HG03280 (cell line): ENCODE results near the gene MOGAT3.
"Not testable (repeated sequence)": the region's sequence is repeated elsewhere in the genome, so short reads cannot be mapped to it uniquely, and the experiment has no call there.

Experiments
- ATAC-seq: cut with Tn5 transposase; IDR thresholded peaks from one replicate; pipeline ENCODE4 v1.9.1; 2021; ENCODE audit warnings: mild to moderate bottlenecking, moderate library complexity; ENCODE audit not compliant: unreplicated experiment

Gene MOGAT3

DNA sequence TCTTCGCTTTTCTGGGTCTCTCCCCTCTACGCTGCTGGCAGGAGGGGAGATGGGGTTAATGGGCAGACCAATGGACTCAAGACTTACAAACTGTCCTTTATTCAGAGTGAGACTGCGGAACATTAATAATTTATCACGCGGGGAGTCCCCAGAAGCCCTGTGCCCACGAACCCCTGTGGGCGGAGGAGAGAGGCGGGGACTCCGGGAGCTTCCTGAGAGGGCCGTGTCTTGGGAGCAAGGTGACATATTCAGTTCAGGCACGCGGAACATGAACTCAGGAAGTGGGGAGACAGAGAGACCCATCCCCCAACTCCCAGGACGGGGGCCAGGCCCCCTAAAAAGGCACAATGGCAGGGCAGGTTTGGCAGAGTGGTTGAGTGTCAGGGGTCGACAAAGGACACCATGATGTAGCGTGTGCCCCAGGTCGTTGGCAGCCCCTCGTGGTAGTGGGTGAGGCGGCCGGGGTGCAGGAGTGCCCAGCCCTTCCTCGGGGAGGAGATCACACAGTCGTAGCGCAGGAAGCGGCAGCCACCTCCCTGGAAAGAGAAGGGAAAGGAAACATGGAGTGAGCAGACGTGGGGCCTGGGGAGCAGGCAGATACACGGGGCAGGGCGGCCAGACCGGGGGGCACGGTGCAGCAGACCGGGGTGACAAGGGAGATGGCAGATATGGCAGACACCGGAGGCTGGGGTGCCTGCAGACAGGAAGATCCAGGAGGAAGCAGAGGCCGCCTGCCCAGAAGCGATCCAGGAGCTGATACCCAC lies 5.2 kb upstream of the MOGAT3 start:
- no peak for ATAC-seq

DNA sequence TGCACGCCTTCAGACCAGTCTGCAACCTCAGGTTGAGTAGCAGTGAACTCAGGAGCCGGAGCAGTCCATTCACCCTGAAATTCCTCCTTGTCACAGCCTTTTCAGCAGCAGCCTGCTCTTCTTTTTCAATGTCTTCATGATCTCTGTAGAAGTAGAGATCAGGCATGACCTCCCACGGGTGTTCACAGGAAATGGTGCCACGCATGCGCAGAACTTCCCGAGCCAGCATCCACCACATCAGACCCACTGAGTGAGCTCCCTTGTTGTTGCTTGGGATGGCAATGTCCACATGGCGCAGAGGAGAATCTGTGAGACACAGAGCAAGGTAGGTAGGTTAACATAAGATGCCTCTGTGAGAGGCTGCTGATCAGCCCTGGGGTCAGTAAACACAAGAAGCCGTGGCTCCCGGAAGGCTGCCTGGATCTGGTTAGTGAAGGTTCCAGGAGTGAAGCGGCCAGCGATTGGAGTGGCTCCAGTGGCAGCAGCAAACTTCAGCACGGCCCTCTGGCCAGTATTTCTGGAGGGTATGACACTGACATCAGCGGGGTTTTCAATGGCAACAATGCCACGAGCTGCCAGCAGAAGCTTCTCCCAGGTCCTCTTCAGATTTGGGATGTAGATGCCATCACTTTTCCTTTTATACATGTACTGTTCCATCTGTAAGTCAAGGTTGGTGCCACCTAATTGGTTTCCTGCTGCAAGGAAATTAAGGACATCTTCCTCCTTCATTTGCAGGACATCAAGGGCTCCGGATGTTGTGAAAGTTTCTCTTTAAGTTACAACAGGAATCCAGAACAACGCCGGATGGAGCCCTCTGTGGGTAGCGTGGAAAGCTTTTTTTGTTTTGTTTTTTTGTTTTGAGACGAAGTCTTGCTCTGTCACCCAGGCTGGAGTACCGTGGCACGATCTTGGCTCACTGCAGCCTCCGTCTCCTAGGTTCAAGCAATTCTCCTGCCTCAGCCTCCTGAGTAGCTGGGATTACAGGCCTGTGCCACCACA lies 3.2 kb upstream of the MOGAT3 start:
- ATAC-seq, result not testable (repeated sequence)

- no peak for ATAC-seq
These were observed 1.7 kb upstream of the MOGAT3 start for GRCh38 chr7:101202603-101202918.

- no peak for ATAC-seq
These were observed 1.1 kb upstream of the MOGAT3 start for GRCh38 chr7:101201695-101202602.

GRCh38 chr7:101200504-101200861 lies 353 bp downstream of the MOGAT3 start:
- no peak for ATAC-seq

DNA sequence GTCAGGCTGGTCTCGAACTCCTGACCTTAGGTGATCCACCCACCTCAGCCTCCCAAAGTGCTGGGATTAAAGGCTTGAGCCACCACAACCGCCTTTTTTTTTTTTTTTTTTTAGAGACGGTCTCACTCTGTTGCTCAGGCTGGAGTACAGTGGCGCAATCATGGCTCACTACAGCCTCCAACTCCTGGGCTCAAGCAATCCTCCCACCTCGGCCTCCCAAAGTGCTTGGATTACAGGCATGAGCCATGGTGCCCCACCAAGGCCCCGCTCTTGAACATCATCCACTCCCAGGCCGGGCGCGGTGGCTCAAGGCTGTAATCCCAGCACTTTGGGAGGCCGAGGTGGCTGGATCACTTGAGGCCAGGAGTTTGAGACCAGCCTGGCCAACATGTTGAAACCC lies 1.3 kb downstream of the MOGAT3 start:
- not testable (repeated sequence) for ATAC-seq

GRCh38 chr7:101198476-101198875 lies 2.4 kb downstream of the MOGAT3 start:
- ATAC-seq, result no peak

DNA sequence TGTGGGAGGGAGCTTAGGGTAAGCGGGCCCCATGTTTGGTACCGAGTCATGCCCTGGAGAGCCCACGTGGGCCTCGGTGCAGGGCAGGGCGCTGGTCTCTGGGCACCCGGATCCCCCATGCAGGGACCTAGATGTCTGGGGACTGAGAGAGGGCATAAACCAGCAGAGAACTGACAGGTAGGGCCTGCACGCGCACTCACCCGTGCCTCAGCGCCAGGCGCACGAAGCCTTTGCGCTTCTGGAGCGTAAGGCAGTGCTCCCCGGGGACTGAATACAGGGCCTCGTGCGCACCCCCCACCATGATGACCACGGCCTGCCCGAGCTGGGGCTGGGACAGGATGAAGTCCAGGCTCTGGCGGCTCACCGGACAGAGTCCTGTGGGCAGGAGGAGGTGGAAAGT lies 2.8 kb downstream of the MOGAT3 start:
- ATAC-seq, result no peak

- no peak for ATAC-seq
These were observed 5.0 kb downstream of the MOGAT3 start for GRCh38 chr7:101195884-101196283.

GRCh38 chr7:101189109-101189508 lies 11.7 kb downstream of the MOGAT3 start:
- no peak for ATAC-seq

- ATAC-seq, result no peak
These were observed 13.9 kb downstream of the MOGAT3 start for GRCh38 chr7:101186844-101187428.

- ATAC-seq, result no peak
These were observed 14.6 kb downstream of the MOGAT3 start for GRCh38 chr7:101186194-101186593.

DNA sequence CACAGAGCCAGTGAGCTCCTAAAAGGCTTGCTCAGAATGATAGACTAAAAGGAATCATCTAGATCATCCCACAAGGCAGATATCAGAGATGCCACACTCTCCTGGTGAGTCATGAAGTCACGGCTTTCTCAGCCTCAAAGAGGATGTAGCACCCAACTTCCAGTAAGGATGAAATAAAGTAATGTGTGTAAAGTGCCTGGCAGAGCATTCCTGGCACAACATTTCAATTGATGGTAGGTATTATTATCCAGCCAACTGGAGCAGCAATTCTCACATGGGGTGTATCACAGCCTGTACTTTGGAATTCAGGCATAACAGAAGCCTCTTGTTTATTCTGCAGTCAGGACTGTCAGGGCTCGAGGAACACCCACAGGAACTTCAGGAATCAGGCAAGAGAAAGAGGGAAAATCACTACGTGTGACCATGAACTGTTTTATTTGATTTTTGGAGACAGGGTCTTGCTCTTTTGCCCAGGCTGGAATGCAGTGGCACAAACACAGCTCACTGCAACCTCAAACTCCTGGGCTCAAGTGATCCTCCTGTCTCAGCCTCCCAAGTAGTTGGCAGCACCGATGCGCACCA lies 15.5 kb downstream of the MOGAT3 start:
- no peak for ATAC-seq

DNA sequence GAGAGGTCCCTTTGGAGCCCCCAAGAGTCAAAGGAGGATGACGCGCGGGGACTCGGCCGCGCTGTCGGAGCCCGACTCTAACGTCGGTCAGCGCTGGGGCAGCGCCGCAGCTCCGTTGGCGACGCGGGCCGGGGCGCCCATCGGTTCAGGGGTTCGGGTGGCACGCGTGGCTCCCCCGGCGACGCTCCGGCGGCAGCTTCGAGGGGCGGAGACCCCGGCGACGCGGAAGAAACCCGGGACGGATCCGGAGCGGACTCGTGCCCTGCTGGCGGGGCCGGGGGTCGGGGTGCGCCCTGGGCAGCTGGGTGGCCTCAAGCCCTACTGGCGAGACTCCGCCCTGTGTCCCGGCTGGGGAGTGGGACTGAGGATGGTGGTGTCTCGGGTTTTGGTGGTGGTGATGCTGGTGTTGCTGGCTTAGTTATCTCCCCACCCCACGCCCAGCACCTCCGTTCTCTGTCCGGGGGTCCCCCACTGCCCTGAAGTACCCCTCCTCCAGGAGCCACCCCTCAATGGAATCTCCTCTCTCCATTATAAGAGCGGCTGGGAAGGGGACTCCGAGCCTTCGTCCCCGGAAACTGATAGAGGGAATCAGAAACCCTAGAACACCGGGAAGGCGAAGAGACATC lies 20.6 kb downstream of the MOGAT3 start, which contains the start of gene NAT16:
NAT16 (minus strand) TSS at position 164 of the 626 bp plus-strand sequence. CDS start 5,486 bp downstream, outside the sequence.
- ATAC-seq, result no peak

- ATAC-seq, result no peak
These were observed 21.1 kb downstream of the MOGAT3 start for GRCh38 chr7:101179713-101180112.

DNA sequence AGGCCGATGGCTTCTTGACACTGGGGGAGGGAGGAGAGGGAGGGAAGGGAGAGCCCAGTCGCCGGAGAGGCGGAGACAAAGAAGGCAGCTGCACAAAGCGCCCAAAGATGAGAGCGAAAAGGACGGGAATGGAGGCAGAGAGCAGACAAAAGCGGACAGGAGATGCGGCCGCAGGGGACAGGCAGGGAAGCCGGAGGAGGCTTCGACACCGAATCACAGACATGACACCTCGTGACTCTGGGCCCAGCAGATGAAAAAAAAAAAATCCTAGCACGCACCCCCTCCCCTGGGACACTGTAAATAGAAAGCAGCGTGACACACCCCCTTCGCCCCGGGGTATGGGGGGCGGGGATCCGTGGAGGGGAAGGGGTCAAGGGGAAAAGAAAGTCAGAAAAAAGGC lies 21.7 kb downstream of the MOGAT3 start:
- ATAC-seq, result no peak

DNA sequence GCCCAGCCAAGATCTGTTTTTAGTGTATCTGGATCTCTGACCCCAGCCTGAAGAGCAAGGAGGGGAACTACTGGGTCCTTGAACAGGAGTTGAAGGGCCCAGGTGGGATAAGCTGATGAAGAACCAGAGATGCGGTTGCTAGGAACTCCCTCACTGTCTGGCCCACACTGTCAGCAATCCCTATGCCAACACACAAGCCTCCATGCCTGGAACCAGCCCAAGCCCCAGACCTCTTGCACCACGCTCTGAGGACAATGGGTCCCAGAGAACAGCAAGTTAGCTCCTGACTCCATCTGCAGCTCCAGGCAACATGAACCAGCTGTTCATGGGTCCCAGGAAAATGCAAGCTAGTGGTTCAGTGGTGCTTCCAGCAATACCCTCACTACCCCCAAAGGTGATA lies 23.2 kb downstream of the MOGAT3 start:
- ATAC-seq, result no peak

DNA sequence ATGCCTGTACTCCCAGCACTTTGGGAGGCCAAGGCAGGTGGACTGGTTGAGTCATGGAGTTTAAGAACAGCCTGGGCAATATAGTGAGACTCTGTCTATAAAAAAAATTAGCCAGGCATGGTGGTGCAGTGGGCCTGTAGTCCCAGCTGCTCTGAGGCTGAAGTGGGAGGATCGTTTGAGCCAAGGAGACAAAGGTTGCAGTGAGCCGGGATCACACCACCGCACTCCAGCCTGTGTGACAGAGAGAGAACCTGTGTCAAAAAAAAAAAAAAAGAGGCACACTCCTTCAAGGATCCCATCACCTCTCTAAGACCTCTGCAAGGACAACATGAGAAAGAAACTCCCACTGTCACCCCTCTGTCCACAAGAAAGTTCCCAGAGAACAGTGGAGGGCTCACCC lies 25.2 kb downstream of the MOGAT3 start:
- no peak for ATAC-seq

DNA sequence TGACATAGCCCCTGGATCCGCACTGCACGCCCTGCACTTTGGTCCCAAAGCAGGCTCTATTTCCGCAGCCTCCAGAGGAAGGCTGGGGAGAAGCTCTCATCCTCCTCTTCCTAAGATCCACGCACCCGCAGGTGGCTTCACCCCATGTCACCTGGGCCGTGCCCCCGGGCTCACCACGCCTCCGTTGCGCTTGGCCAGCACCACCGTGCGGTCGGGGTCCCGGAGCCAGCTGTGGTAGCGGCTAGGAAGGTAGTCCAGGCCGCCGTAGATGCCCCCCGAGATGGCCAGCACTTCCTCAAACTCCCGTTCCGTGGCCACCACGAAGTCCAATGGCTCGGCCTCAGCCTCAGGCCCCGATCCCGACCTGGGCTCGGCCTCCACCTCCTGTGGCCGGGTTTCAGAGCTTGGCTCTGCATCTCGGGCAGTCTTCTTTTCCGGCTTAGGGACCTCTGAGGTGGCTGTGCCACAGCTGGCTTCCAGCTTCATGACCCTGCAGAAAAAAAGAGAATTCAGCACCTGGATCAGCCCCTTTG lies 26.4 kb downstream of the MOGAT3 start:
- no peak for ATAC-seq
